Astrocyte (in vitro differentiated cells and primary cell): ENCODE data around the gene KLK13. TPM values are rescaled to one million over a fixed set of nuclear protein-coding genes. Genes with fewer than 3 reads are reported as not detected.

Experiments used
- DNase-seq: peaks from one replicate; pipeline ENCODE4 v3.0.0-alpha.2; 2010; ENCODE audit warnings: low read depth
- FAIRE-seq: peaks from 2 replicates; lab custom pipeline; 2011; peaks lifted over from hg19 to GRCh38; lab: Jason Lieb, UNC
- H2AFZ ChIP-seq: 2 replicates; pipeline ENCODE4 v1.6.0; 2012; ENCODE audit warnings: low read depth, low read length, inconsistent platforms
- H3K27ac ChIP-seq: 2 replicates; pipeline ENCODE4 v1.5.1; 2011; ENCODE audit warnings: low read depth, low read length, inconsistent platforms
- H3K27me3 ChIP-seq: 2 replicates; pipeline ENCODE4 v1.6.0; 2011; ENCODE audit warnings: low read length, inconsistent platforms; ENCODE audit not compliant: insufficient read depth
- H3K36me3 ChIP-seq: 2 replicates; pipeline ENCODE4 v1.5.1; 2011; ENCODE audit warnings: low read length, inconsistent platforms; ENCODE audit not compliant: insufficient read depth
- H3K4me1 ChIP-seq: 2 replicates; pipeline ENCODE4 v1.5.1; 2011; ENCODE audit warnings: low read length, inconsistent platforms; ENCODE audit not compliant: insufficient read depth
- H3K4me2 ChIP-seq: 2 replicates; pipeline ENCODE4 v1.6.0; 2012; ENCODE audit warnings: low read length, inconsistent platforms
- H3K4me3 ChIP-seq: 2 replicates; pipeline ENCODE4 v1.5.1; 2011; ENCODE audit warnings: low read depth, mild to moderate bottlenecking, low read length, inconsistent platforms; ENCODE audit not compliant: insufficient read depth
- H3K79me2 ChIP-seq: 2 replicates; pipeline ENCODE4 v1.6.0; 2012; ENCODE audit warnings: mild to moderate bottlenecking, low read length, inconsistent platforms; ENCODE audit not compliant: insufficient read depth
- H3K9ac ChIP-seq: 2 replicates; pipeline ENCODE4 v1.6.0; 2012; ENCODE audit warnings: mild to moderate bottlenecking, low read length, inconsistent platforms
- H3K9me3 ChIP-seq: 2 replicates; pipeline ENCODE4 v1.5.1; 2012; ENCODE audit warnings: low read depth, mild to moderate bottlenecking, low read length, inconsistent platforms; ENCODE audit not compliant: insufficient read depth
- H4K20me1 ChIP-seq: 2 replicates; pipeline ENCODE4 v1.6.0; 2012; ENCODE audit warnings: low read length, inconsistent platforms; ENCODE audit not compliant: insufficient read depth
- H3K27ac Mint-ChIP-seq: one replicate; pipeline ENCODE4 v1.8.0; 2021; ENCODE audit warnings: mild to moderate bottlenecking, mixed read lengths; ENCODE audit not compliant: unreplicated experiment
- H3K27me3 Mint-ChIP-seq: one replicate; pipeline ENCODE4 v1.8.0; 2021; ENCODE audit warnings: low read depth, mixed read lengths; ENCODE audit not compliant: unreplicated experiment
- H3K36me3 Mint-ChIP-seq: one replicate; pipeline ENCODE4 v1.8.0; 2021; ENCODE audit warnings: low read depth, mixed read lengths; ENCODE audit not compliant: unreplicated experiment
- H3K4me1 Mint-ChIP-seq: one replicate; pipeline ENCODE4 v1.8.0; 2021; ENCODE audit warnings: low read depth, mixed read lengths; ENCODE audit not compliant: unreplicated experiment
- H3K4me3 Mint-ChIP-seq: one replicate; pipeline ENCODE4 v1.8.0; 2021; ENCODE audit warnings: mild to moderate bottlenecking, moderate library complexity, mixed read lengths; ENCODE audit not compliant: unreplicated experiment
- H3K9me3 Mint-ChIP-seq: one replicate; pipeline ENCODE4 v1.8.0; 2021; ENCODE audit warnings: mild to moderate bottlenecking, mixed read lengths; ENCODE audit not compliant: unreplicated experiment
- CTCF ChIP-seq: IDR thresholded peaks from 2 replicates; pipeline ENCODE4 v1.5.1; 2011; ENCODE audit warnings: low read depth, mild to moderate bottlenecking, inconsistent platforms, low read length, moderate library complexity; ENCODE audit not compliant: insufficient read depth
- EZH2 ChIP-seq: IDR thresholded peaks from 2 replicates; pipeline ENCODE4 v1.6.1; 2012; ENCODE audit warnings: mild to moderate bottlenecking, low read length, inconsistent platforms; ENCODE audit not compliant: insufficient read depth
- total RNA-seq: library from RNA; stranded (reverse); gene quantifications from 2 replicates; pipeline ENCODE4 v1.2.1, GENCODE V29; 2021

KLK13 gene
- total RNA-seq, 1 donor from 2014 or later: 0.32 TPM

- Histone ChIP-seq H3K27me3 (no peaks in the 10 kb centered on the region), H3K4me3 (no peak overlapping the region), H3K4me2 (no peak overlapping the region), H4K20me1 (no peaks in the 10 kb centered on the region), H3K9me3 (no peaks in the 10 kb centered on the region), H2AFZ (no peak overlapping the region), H3K36me3 (no peaks in the 10 kb centered on the region), H3K4me1 (no peaks in the 10 kb centered on the region), H3K27ac (no peak overlapping the region), H3K79me2 (no peaks in the 10 kb centered on the region), H3K9ac (no peak overlapping the region)
- H3K4me3 Mint-ChIP-seq: no peak overlapping the region
- DNase-seq (no peak), FAIRE-seq (no peak)
- H3K9me3 Mint-ChIP-seq: peaks cover 1% of the 10 kb centered on the region
- peaks cover 19% of the 10 kb centered on the region for H3K27me3 Mint-ChIP-seq
- no peaks in the 10 kb centered on the region for H3K36me3 Mint-ChIP-seq
- H3K27ac Mint-ChIP-seq: no peak overlapping the region
- H3K4me1 Mint-ChIP-seq: no peaks in the 10 kb centered on the region
- TF ChIP-seq CTCF (no peak), EZH2 (no peak)
These were observed 28.4 kb downstream of the KLK13 start for GRCh38 chr19:51036519-51036918.

GRCh38 chr19:51034704-51035103, 30.2 kb downstream of the KLK13 start, which contains the start of gene KLK12:
TSS of gene KLK12 (minus strand) at chr19:51035002. CDS start at chr19:51034621, 381 bp downstream.
- H3K9ac ChIP-seq: no peak within 1 kb of the TSS
- no peaks in the 10 kb centered on the region for H3K4me1 ChIP-seq
- no peak for FAIRE-seq
- H3K4me3 ChIP-seq: no peak within 1 kb of the TSS
- no peak within 1 kb of the TSS for H3K4me3 Mint-ChIP-seq
- no peak for DNase-seq
- H3K27ac Mint-ChIP-seq: no peak within 1 kb of the TSS
- no peaks in the 10 kb centered on the region for H3K36me3 ChIP-seq
- H3K27me3 ChIP-seq: no peaks in the 10 kb centered on the region
- no peak for TF ChIP-seq EZH2
- TF ChIP-seq CTCF: no peak
- H3K27ac ChIP-seq: no peak within 1 kb of the TSS
- no peaks in the 10 kb centered on the region for H4K20me1 ChIP-seq
- H3K4me1 Mint-ChIP-seq: no peaks in the 10 kb centered on the region
- H3K9me3 Mint-ChIP-seq: peaks cover 7% of the 10 kb centered on the region
- no peaks in the 10 kb centered on the region for H3K9me3 ChIP-seq
- H3K36me3 Mint-ChIP-seq: no peaks in the 10 kb centered on the region
- no peak within 1 kb of the TSS for H3K4me2 ChIP-seq
- peaks cover 20% of the 10 kb centered on the region for H3K27me3 Mint-ChIP-seq
- H2AFZ ChIP-seq: no peak within 1 kb of the TSS
- H3K79me2 ChIP-seq: no peaks in the 10 kb centered on the region

- Histone ChIP-seq H3K27ac (no peak overlapping the region), H3K27me3 (no peaks in the 10 kb centered on the region), H3K9me3 (no peaks in the 10 kb centered on the region), H3K4me1 (no peaks in the 10 kb centered on the region), H3K9ac (no peak overlapping the region), H3K4me3 (no peak overlapping the region), H3K79me2 (no peaks in the 10 kb centered on the region), H4K20me1 (no peaks in the 10 kb centered on the region), H2AFZ (no peak overlapping the region), H3K36me3 (no peaks in the 10 kb centered on the region), H3K4me2 (no peak overlapping the region)
- DNase-seq (no peak), FAIRE-seq (no peak)
- Mint-ChIP-seq H3K27me3 (peaks cover 39% of the 10 kb centered on the region), H3K27ac (no peak overlapping the region), H3K4me1 (no peaks in the 10 kb centered on the region), H3K4me3 (no peak overlapping the region), H3K36me3 (no peaks in the 10 kb centered on the region), H3K9me3 (peaks cover 7% of the 10 kb centered on the region)
- TF ChIP-seq CTCF: no peak
- no peak for TF ChIP-seq EZH2
These were observed 33.0 kb downstream of the KLK13 start for GRCh38 chr19:51031880-51032225.
